UCSD-AML1 (cell line): ENCODE measurements around the gene DMBT1.

Source experiments
- DNase-seq: peaks from one replicate; lab custom pipeline; 2025; ENCODE audit not compliant: unreplicated experiment; lab: John Stamatoyannopoulos, UW

The DMBT1 gene

GRCh38 chr10:122665946-122666345 is 105.4 kb downstream of the DMBT1 start:
- no peak for DNase-seq

- no peak for DNase-seq
These were observed 108.5 kb downstream of the DMBT1 start for GRCh38 chr10:122669045-122669444.

GRCh38 chr10:122669842-122670241 is 109.3 kb downstream of the DMBT1 start:
- no peak for DNase-seq

GRCh38 chr10:122671355-122671754 is 110.8 kb downstream of the DMBT1 start:
- no peak for DNase-seq

- DNase-seq = no peak
These were observed 112.1 kb downstream of the DMBT1 start for GRCh38 chr10:122672655-122673054.

GRCh38 chr10:122673269-122673668 is 112.7 kb downstream of the DMBT1 start:
- DNase-seq = no peak

GRCh38 chr10:122673731-122674130 is 113.2 kb downstream of the DMBT1 start:
- DNase-seq = no peak

- no peak for DNase-seq
These were observed 114.2 kb downstream of the DMBT1 start for GRCh38 chr10:122674781-122675180.

GRCh38 chr10:122675278-122675677 is 114.7 kb downstream of the DMBT1 start:
- DNase-seq = no peak

GRCh38 chr10:122678266-122678665 is 117.7 kb downstream of the DMBT1 start:
- DNase-seq = no peak

GRCh38 chr10:122682522-122682921 is 122.0 kb downstream of the DMBT1 start:
- DNase-seq = no peak

- no peak for DNase-seq
These were observed 127.9 kb downstream of the DMBT1 start for GRCh38 chr10:122688293-122688989.

- DNase-seq = no peak
These were observed 128.7 kb downstream of the DMBT1 start for GRCh38 chr10:122689146-122689820.

GRCh38 chr10:122692744-122693143 is 132.2 kb downstream of the DMBT1 start:
- DNase-seq = no peak
